Lung microvascular endothelial cell (primary cell): ENCODE data around the gene IGFBPL1. TPM values are rescaled to one million over a fixed set of nuclear protein-coding genes. Genes with fewer than 3 reads are reported as not detected.

ENCODE experiments used
- DNase-seq, 2 donors: peaks; one replicate each; pipeline versions ENCODE4 v3.0.0 to v3.0.0-alpha.2; 2010; ENCODE audit warnings: low read depth in 2 of 2
- total RNA-seq: library from RNA; depleted of rRNA; stranded (reverse); fragments of >200 nt; gene quantifications from 2 replicates; pipeline ENCODE4 v1.2.1, GENCODE V29; 2014

Gene IGFBPL1
- total RNA-seq, 1 donor from 2014 or later: 0.20 TPM

- no peak for DNase-seq
These were observed 66.7 kb downstream of the IGFBPL1 start for GRCh38 chr9:38357350-38358114.

- DNase-seq: no peak
These were observed 67.4 kb downstream of the IGFBPL1 start for GRCh38 chr9:38356851-38357250.

Other genes with a start within 250 kb of the IGFBPL1 start
- gene ALDH1B1, start 31.8 kb downstream of the IGFBPL1 start, total RNA-seq: 9.2 and 11.1 TPM in 2 replicates
- not detected in 2 replicates for gene ANKRD18A, start 196.1 kb upstream of the IGFBPL1 start, total RNA-seq